ENCODE results near the gene FBRS.

FBRS gene

GRCh38 chr16:30644334-30644830 is 13.8 kb upstream of the FBRS start:
- POLR2A ChIA-PET (ENCODE audit: low non-redundant PET): no interaction called here
- TF ChIP-seq CTCF (conservative IDR thresholded peaks at IDR 0.05; ENCODE audit: low read depth): no peak
- H3K27ac ChIP-seq: no peak overlapping the region
- CTCF ChIA-PET: no interaction called here
- DNase-seq (ENCODE audit: low spot score): no peak

GRCh38 chr16:30645727-30646126 is 12.5 kb upstream of the FBRS start:
- CTCF ChIA-PET: interaction anchor here (0.6 to 1.0 kb wide), 2 partner anchors 9 to 165 kb away, joined by 3 to 4 read pairs; no protein-coding TSS in a partner anchor
- no peak for DNase-seq (ENCODE audit: low spot score)
- POLR2A ChIA-PET (ENCODE audit: low non-redundant PET): no interaction called here
- no peak overlapping the region for H3K27ac ChIP-seq
- TF ChIP-seq CTCF (conservative IDR thresholded peaks at IDR 0.05; ENCODE audit: low read depth): no peak

- ChIA-PET POLR2A (ENCODE audit: low non-redundant PET) (interaction anchor here (0.5 kb wide), 1 partner anchor 13 kb away, joined by 10 read pairs; no protein-coding TSS in a partner anchor), CTCF (no interaction called here)
- no peak for DNase-seq (ENCODE audit: low spot score)
- TF ChIP-seq CTCF (conservative IDR thresholded peaks at IDR 0.05; ENCODE audit: low read depth): no peak
- no peak overlapping the region; the same call in 1 of the 2 replicates for H3K27ac ChIP-seq
These were observed 11.0 kb upstream of the FBRS start for GRCh38 chr16:30647274-30647571.

- TF ChIP-seq CTCF (conservative IDR thresholded peaks at IDR 0.05; ENCODE audit: low read depth): no peak
- CTCF ChIA-PET: interaction anchor here (1.6 kb wide), 1 partner anchor 114 kb away, joined by 4 read pairs; no protein-coding TSS in a partner anchor
- no peak for DNase-seq (ENCODE audit: low spot score)
- POLR2A ChIA-PET (ENCODE audit: low non-redundant PET): interaction anchor here (0.5 to 0.9 kb wide), 4 partner anchors 23 to 267 kb away, joined by 3 to 11 read pairs (median 3); partner anchors contain the start of gene SEPTIN1
- peak overlapping the region; percentile 98 for H3K27ac ChIP-seq
These were observed 8.4 kb upstream of the FBRS start for GRCh38 chr16:30649725-30650368.

GRCh38 chr16:30650369-30651123 is 7.7 kb upstream of the FBRS start, which contains the start of gene PRR14:
Gene PRR14, plus strand, starts transcription at chr16:30650960. Its CDS starts 686 bp downstream, at chr16:30651646.
- CTCF ChIA-PET: interaction anchor here (0.6 to 1.6 kb wide), 3 partner anchors 115 to 466 kb away, joined by 4 to 5 read pairs (median 4); partner anchors contain the start of gene DCTPP1
- POLR2A ChIA-PET (ENCODE audit: low non-redundant PET): interaction anchor here (0.5 to 0.9 kb wide), 3 partner anchors 125 to 268 kb away, joined by 3 to 11 read pairs (median 3); partner anchors contain the start of gene SEPTIN1
- no peak for TF ChIP-seq CTCF (conservative IDR thresholded peaks at IDR 0.05; ENCODE audit: low read depth)
- peak within 1 kb of the TSS; percentile 98 for H3K27ac ChIP-seq
- peak; percentile 96 for DNase-seq (ENCODE audit: low spot score)
